CD4-positive, alpha-beta memory T cell (primary cell): ENCODE measurements around the gene NAT8. TPM values are rescaled to one million over a fixed set of nuclear protein-coding genes. Genes with fewer than 3 reads are reported as not detected.
"Not testable (repeated sequence)": the region's sequence is repeated elsewhere in the genome, so short reads cannot be mapped to it uniquely, and the experiment has no call there.

Experiments used
- CTCF ChIA-PET: fragments of 350-600 bp; sonication (Branson Sonifier 250); formaldehyde crosslinking; loops from one replicate; lab custom pipeline; 2021; ENCODE audit warnings: inconsistent platforms; ENCODE audit not compliant: partially characterized antibody; lab: Charles Lee
- POLR2A ChIA-PET: fragments of 350-600 bp; sonication (Branson Sonifier 250); formaldehyde crosslinking; loops from one replicate; lab custom pipeline; 2021; ENCODE audit not compliant: partially characterized antibody; lab: Charles Lee
- DNase-seq, 5 donors: peaks; one replicate each; pipeline versions ENCODE4 v3.0.0 to v3.0.0-alpha.2; 2020 to 2022; ENCODE audit warnings: mixed read lengths in 1 of 5
- H3K27ac ChIP-seq: one replicate; pipeline ENCODE4 v1.7.0; 2013; ENCODE audit warnings: low read depth, low read length
- H3K27me3 ChIP-seq: 2 replicates; pipeline ENCODE4 v1.7.0; 2013; ENCODE audit warnings: mild to moderate bottlenecking, low read length, moderate library complexity; ENCODE audit not compliant: insufficient read depth
- H3K36me3 ChIP-seq: 2 replicates; pipeline ENCODE4 v1.7.0; 2013; ENCODE audit warnings: mild to moderate bottlenecking, low read length, moderate library complexity; ENCODE audit not compliant: insufficient read depth
- H3K4me1 ChIP-seq: 2 replicates; pipeline ENCODE4 v1.7.0; 2013; ENCODE audit warnings: mild to moderate bottlenecking, low read length, moderate library complexity; ENCODE audit not compliant: insufficient read depth
- H3K4me3 ChIP-seq, 2 donors: one replicate each; pipeline ENCODE4 v1.7.0; 2013; ENCODE audit warnings: low read length in 2 of 2, mild to moderate bottlenecking in 1 of 2
- H3K9me3 ChIP-seq, 2 donors: one replicate each; pipeline ENCODE4 v1.7.0; 2013; ENCODE audit warnings: low read length in 2 of 2, control low read depth in 1 of 2; ENCODE audit not compliant: control insufficient read depth in 1 of 2
- H3K27ac Mint-ChIP-seq, 7 donors: one replicate each; pipeline ENCODE4 v1.8.0; 2020 to 2021; ENCODE audit warnings: mixed read lengths in 7 of 7, mild to moderate bottlenecking in 6 of 7, inconsistent platforms in 3 of 7, moderate library complexity in 3 of 7
- H3K27me3 Mint-ChIP-seq, 2 donors: one replicate each; pipeline ENCODE4 v1.8.0; 2020 to 2021; ENCODE audit warnings: mixed read lengths in 2 of 2
- H3K36me3 Mint-ChIP-seq, 2 donors: one replicate each; pipeline ENCODE4 v1.8.0; 2020 to 2021; ENCODE audit warnings: mixed read lengths in 2 of 2, inconsistent platforms in 1 of 2, mild to moderate bottlenecking in 1 of 2
- H3K4me1 Mint-ChIP-seq, 4 donors: one replicate each; pipeline ENCODE4 v1.8.0; 2020 to 2021; ENCODE audit warnings: mixed read lengths in 4 of 4, mild to moderate bottlenecking in 1 of 4
- H3K4me3 Mint-ChIP-seq, 8 donors: one replicate each; pipeline ENCODE4 v1.8.0; 2020 to 2021; ENCODE audit warnings: mixed read lengths in 8 of 8, mild to moderate bottlenecking in 7 of 8, moderate library complexity in 6 of 8, inconsistent platforms in 3 of 8
- H3K9me3 Mint-ChIP-seq, 8 donors: one replicate each; pipeline ENCODE4 v1.8.0; 2020 to 2021; ENCODE audit warnings: mixed read lengths in 8 of 8, mild to moderate bottlenecking in 5 of 8, inconsistent platforms in 3 of 8, moderate library complexity in 1 of 8
- intact Hi-C: fragments of 100-400 bp; cut with micrococcal nuclease; formaldehyde crosslinking; loops from one replicate; pipeline ENCODE4 v1.15.1; 2023
- polyA plus RNA-seq, 2 donors: library from polyadenylated mRNA; unstranded; fragments of 300-500 nt; fragmentation: Illumina TruSeq; gene quantifications; one replicate each; pipeline ENCODE4 v1.2.3, GENCODE V29; 2021
- total RNA-seq, 2 experiments: library from RNA; stranded (reverse); gene quantifications; one replicate each; pipeline ENCODE4 v1.2.3, GENCODE V29; 2021

The NAT8 gene
- total and polyA plus RNA-seq, 4 experiments from 2014 or later, result not detected

GRCh38 chr2:73619925-73620324 lies 22.3 kb downstream of the NAT8 start:
- CTCF ChIA-PET, H3K27me3 ChIP-seq, H3K4me1 ChIP-seq, intact Hi-C loops, H3K27ac Mint-ChIP-seq, DNase-seq, H3K4me3 Mint-ChIP-seq, H3K9me3 Mint-ChIP-seq, H3K36me3 ChIP-seq, H3K27me3 Mint-ChIP-seq, H3K27ac ChIP-seq, H3K9me3 ChIP-seq, POLR2A ChIA-PET, H3K4me1 Mint-ChIP-seq, H3K4me3 ChIP-seq: not testable (repeated sequence)
- H3K36me3 Mint-ChIP-seq, result peaks cover 0 to 17% of the 10 kb centered on the region in 2 donors

- intact Hi-C loops, result no loop called here
- H3K36me3 ChIP-seq, result no peaks in the 10 kb centered on the region
- H3K9me3 ChIP-seq, result no peaks in the 10 kb centered on the region
- Mint-ChIP-seq H3K9me3 (no peaks in the 10 kb centered on the region), H3K27me3 (no peaks in the 10 kb centered on the region), H3K4me1 (peaks cover 0 to 8% (median 0%) of the 10 kb centered on the region in 4 donors), H3K27ac (no peak overlapping the region), H3K4me3 (no peak overlapping the region), H3K36me3 (peaks cover 14 to 38% of the 10 kb centered on the region in 2 donors)
- ChIA-PET CTCF (interaction anchor here (1.1 kb wide), 1 partner anchor 17 kb away, joined by 3 read pairs; no protein-coding TSS in a partner anchor), POLR2A (no interaction called here)
- no peak overlapping the region for H3K27ac ChIP-seq
- DNase-seq, result no peak
- H3K4me1 ChIP-seq, result no peaks in the 10 kb centered on the region
- H3K4me3 ChIP-seq, result no peak overlapping the region
- no peaks in the 10 kb centered on the region for H3K27me3 ChIP-seq
Measured at GRCh38 chr2:73614997-73615396, 27.2 kb downstream of the NAT8 start.

- Mint-ChIP-seq H3K4me3 (no peak overlapping the region), H3K4me1 (peaks cover 0 to 8% (median 0%) of the 10 kb centered on the region in 4 donors), H3K27me3 (no peaks in the 10 kb centered on the region), H3K27ac (no peak overlapping the region), H3K9me3 (no peaks in the 10 kb centered on the region), H3K36me3 (peaks cover 20 to 41% of the 10 kb centered on the region in 2 donors)
- H3K4me3 ChIP-seq, result no peak overlapping the region
- no peaks in the 10 kb centered on the region for H3K36me3 ChIP-seq
- intact Hi-C loops, result no loop called here
- CTCF ChIA-PET, result interaction anchor here (1.1 kb wide), 2 partner anchors 8 to 18 kb away, joined by 3 read pairs; no protein-coding TSS in a partner anchor
- H3K27ac ChIP-seq, result no peak overlapping the region
- H3K4me1 ChIP-seq, result no peaks in the 10 kb centered on the region
- POLR2A ChIA-PET, result no interaction called here
- no peaks in the 10 kb centered on the region for H3K27me3 ChIP-seq
- no peak for DNase-seq
- no peaks in the 10 kb centered on the region for H3K9me3 ChIP-seq
Measured at GRCh38 chr2:73614105-73614504, 28.1 kb downstream of the NAT8 start.

GRCh38 chr2:73611867-73612266 lies 30.4 kb downstream of the NAT8 start:
- POLR2A ChIA-PET, result no interaction called here
- Histone ChIP-seq H3K27ac (no peak overlapping the region), H3K27me3 (no peaks in the 10 kb centered on the region), H3K36me3 (no peaks in the 10 kb centered on the region), H3K9me3 (no peaks in the 10 kb centered on the region), H3K4me1 (no peaks in the 10 kb centered on the region), H3K4me3 (no peak overlapping the region)
- H3K9me3 Mint-ChIP-seq, result no peaks in the 10 kb centered on the region
- DNase-seq, result no peak
- intact Hi-C loops, result no loop called here
- H3K4me3 Mint-ChIP-seq, result no peak overlapping the region
- peaks cover 0 to 8% (median 0%) of the 10 kb centered on the region in 4 donors for H3K4me1 Mint-ChIP-seq
- H3K27ac Mint-ChIP-seq, result no peak overlapping the region
- H3K27me3 Mint-ChIP-seq, result no peaks in the 10 kb centered on the region
- H3K36me3 Mint-ChIP-seq, result peaks cover 33 to 54% of the 10 kb centered on the region in 2 donors
- CTCF ChIA-PET, result no interaction called here

GRCh38 chr2:73611193-73611592 lies 31.0 kb downstream of the NAT8 start:
- peaks cover 0 to 8% (median 0%) of the 10 kb centered on the region in 4 donors for H3K4me1 Mint-ChIP-seq
- ChIA-PET CTCF (no interaction called here), POLR2A (no interaction called here)
- no peak overlapping the region for H3K4me3 ChIP-seq
- H3K9me3 ChIP-seq, result no peaks in the 10 kb centered on the region
- H3K27me3 ChIP-seq, result no peaks in the 10 kb centered on the region
- no peaks in the 10 kb centered on the region for H3K36me3 ChIP-seq
- H3K27ac Mint-ChIP-seq, result no peak overlapping the region
- no peak for DNase-seq
- intact Hi-C loops, result no loop called here
- no peaks in the 10 kb centered on the region for H3K4me1 ChIP-seq
- H3K27ac ChIP-seq, result no peak overlapping the region
- H3K36me3 Mint-ChIP-seq, result peaks cover 40 to 48% of the 10 kb centered on the region in 2 donors
- no peaks in the 10 kb centered on the region for H3K27me3 Mint-ChIP-seq
- no peaks in the 10 kb centered on the region for H3K9me3 Mint-ChIP-seq
- H3K4me3 Mint-ChIP-seq, result no peak overlapping the region

- intact Hi-C loops, result no loop called here
- H3K36me3 Mint-ChIP-seq, result peaks cover 42 to 44% of the 10 kb centered on the region in 2 donors
- H3K27ac Mint-ChIP-seq, result no peak overlapping the region
- no peaks in the 10 kb centered on the region for H3K4me1 ChIP-seq
- H3K9me3 Mint-ChIP-seq, result no peaks in the 10 kb centered on the region
- CTCF ChIA-PET, result no interaction called here
- no peaks in the 10 kb centered on the region for H3K9me3 ChIP-seq
- DNase-seq, result no peak
- H3K4me3 Mint-ChIP-seq, result no peak overlapping the region
- H3K27me3 Mint-ChIP-seq, result no peaks in the 10 kb centered on the region
- POLR2A ChIA-PET, result no interaction called here
- H3K27ac ChIP-seq, result no peak overlapping the region
- H3K4me3 ChIP-seq, result no peak overlapping the region
- H3K36me3 ChIP-seq, result no peaks in the 10 kb centered on the region
- H3K4me1 Mint-ChIP-seq, result peaks cover 0 to 8% (median 0%) of the 10 kb centered on the region in 4 donors
- H3K27me3 ChIP-seq, result no peaks in the 10 kb centered on the region
Measured at GRCh38 chr2:73610111-73610510, 32.1 kb downstream of the NAT8 start.

- peaks cover 56 to 70% of the 10 kb centered on the region in 2 donors for H3K36me3 Mint-ChIP-seq
Measured at GRCh38 chr2:73604589-73604988, 37.6 kb downstream of the NAT8 start.

More at GRCh38 chr2:73604589-73604988, 37.6 kb downstream of the NAT8 start:
- H3K27me3 Mint-ChIP-seq, CTCF ChIA-PET, H3K4me1 Mint-ChIP-seq, H3K9me3 Mint-ChIP-seq, H3K27ac ChIP-seq, H3K9me3 ChIP-seq, H3K27ac Mint-ChIP-seq, H3K4me3 Mint-ChIP-seq, H3K4me1 ChIP-seq, DNase-seq, H3K27me3 ChIP-seq, POLR2A ChIA-PET, H3K4me3 ChIP-seq, intact Hi-C loops: not testable (repeated sequence)
- H3K36me3 ChIP-seq, result peaks cover 14% of the 10 kb centered on the region
